ENCODE measurements around the gene SLC7A9.

DNA sequence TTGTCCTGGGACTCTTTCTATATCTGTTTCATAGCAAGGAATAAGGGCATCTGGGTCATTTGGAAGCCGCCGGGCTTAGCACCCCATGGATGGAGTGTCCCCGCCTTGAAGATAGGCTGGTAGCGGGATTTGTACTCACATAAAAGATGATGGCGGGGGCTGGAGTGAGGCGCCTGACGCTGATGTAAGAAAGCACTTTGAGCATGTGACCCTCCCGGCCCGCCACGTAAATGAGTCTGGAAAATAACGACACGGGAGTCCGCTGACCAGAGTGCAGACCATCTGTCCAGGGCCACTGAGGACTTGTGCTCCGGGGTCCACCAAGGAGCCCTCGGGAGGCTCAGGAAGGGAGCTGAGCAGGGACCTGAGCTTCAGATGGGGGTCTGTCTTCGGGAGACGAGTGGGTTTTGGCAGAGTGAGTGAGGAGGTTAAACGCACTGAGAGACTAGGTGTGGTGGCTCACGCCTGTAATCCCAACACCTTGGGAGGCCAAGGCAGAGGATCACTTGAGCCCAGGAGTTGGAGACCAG lies 25.8 kb downstream of the SLC7A9 start:
- TF ChIP-seq SP1 (IDR thresholded peaks at IDR 0.05) (no peak), YY1 (IDR thresholded peaks at IDR 0.05) (no peak), RAD21 (IDR thresholded peaks at IDR 0.05) (no peak), NR2F2 (IDR thresholded peaks at IDR 0.05) (no peak), FOXA1 (IDR thresholded peaks at IDR 0.05) (no peak), TAF1 (conservative IDR thresholded peaks at IDR 0.05) (no peak), JUND (IDR thresholded peaks at IDR 0.05) (no peak)
- TF ChIP-seq, protein P1, sequence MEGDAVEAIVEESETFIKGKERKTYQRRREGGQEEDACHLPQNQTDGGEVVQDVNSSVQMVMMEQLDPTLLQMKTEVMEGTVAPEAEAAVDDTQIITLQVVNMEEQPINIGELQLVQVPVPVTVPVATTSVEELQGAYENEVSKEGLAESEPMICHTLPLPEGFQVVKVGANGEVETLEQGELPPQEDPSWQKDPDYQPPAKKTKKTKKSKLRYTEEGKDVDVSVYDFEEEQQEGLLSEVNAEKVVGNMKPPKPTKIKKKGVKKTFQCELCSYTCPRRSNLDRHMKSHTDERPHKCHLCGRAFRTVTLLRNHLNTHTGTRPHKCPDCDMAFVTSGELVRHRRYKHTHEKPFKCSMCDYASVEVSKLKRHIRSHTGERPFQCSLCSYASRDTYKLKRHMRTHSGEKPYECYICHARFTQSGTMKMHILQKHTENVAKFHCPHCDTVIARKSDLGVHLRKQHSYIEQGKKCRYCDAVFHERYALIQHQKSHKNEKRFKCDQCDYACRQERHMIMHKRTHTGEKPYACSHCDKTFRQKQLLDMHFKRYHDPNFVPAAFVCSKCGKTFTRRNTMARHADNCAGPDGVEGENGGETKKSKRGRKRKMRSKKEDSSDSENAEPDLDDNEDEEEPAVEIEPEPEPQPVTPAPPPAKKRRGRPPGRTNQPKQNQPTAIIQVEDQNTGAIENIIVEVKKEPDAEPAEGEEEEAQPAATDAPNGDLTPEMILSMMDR (IDR thresholded peaks at IDR 0.05; ENCODE audit: low read depth, low read length, missing input control), result no peak
- TF ChIP-seq, protein P2, sequence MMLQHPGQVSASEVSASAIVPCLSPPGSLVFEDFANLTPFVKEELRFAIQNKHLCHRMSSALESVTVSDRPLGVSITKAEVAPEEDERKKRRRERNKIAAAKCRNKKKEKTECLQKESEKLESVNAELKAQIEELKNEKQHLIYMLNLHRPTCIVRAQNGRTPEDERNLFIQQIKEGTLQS (IDR thresholded peaks at IDR 0.05), result no peak
- TF ChIP-seq, protein P3, sequence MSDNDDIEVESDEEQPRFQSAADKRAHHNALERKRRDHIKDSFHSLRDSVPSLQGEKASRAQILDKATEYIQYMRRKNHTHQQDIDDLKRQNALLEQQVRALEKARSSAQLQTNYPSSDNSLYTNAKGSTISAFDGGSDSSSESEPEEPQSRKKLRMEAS (IDR thresholded peaks at IDR 0.05), result no peak
- TF ChIP-seq, protein P4, sequence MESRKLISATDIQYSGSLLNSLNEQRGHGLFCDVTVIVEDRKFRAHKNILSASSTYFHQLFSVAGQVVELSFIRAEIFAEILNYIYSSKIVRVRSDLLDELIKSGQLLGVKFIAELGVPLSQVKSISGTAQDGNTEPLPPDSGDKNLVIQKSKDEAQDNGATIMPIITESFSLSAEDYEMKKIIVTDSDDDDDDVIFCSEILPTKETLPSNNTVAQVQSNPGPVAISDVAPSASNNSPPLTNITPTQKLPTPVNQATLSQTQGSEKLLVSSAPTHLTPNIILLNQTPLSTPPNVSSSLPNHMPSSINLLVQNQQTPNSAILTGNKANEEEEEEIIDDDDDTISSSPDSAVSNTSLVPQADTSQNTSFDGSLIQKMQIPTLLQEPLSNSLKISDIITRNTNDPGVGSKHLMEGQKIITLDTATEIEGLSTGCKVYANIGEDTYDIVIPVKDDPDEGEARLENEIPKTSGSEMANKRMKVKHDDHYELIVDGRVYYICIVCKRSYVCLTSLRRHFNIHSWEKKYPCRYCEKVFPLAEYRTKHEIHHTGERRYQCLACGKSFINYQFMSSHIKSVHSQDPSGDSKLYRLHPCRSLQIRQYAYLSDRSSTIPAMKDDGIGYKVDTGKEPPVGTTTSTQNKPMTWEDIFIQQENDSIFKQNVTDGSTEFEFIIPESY (IDR thresholded peaks at IDR 0.05), result no peak

Measured in liver (tissue), 3 donors.